Lower leg skin (tissue), 3 donors: ENCODE measurements around the gene KRT23.

Experiments used
- CTCF ChIP-seq, 3 donors: fragments of 450-650 bp; IDR thresholded peaks; one replicate each; pipeline ENCODE4 v1.5.1; 2016; ENCODE audit warnings: antibody characterized with exemption in 3 of 3, mild to moderate bottlenecking in 3 of 3, moderate library complexity in 2 of 3
- POLR2A ChIP-seq, 2 donors: fragments of 450-650 bp; IDR thresholded peaks; one replicate each; pipeline ENCODE4 v1.6.1; 2016 to 2017; ENCODE audit warnings: antibody characterized with exemption in 2 of 2, mild to moderate bottlenecking in 1 of 2, moderate library complexity in 1 of 2

GRCh38 chr17:40888196-40888720, 49.2 kb downstream of the KRT23 start:
- TF ChIP-seq CTCF (IDR thresholded peaks at IDR 0.05) (no peak), POLR2A (IDR thresholded peaks at IDR 0.05) (no peak)
